Measurements from ENCODE around the gene TUB.

Gene TUB

DNA sequence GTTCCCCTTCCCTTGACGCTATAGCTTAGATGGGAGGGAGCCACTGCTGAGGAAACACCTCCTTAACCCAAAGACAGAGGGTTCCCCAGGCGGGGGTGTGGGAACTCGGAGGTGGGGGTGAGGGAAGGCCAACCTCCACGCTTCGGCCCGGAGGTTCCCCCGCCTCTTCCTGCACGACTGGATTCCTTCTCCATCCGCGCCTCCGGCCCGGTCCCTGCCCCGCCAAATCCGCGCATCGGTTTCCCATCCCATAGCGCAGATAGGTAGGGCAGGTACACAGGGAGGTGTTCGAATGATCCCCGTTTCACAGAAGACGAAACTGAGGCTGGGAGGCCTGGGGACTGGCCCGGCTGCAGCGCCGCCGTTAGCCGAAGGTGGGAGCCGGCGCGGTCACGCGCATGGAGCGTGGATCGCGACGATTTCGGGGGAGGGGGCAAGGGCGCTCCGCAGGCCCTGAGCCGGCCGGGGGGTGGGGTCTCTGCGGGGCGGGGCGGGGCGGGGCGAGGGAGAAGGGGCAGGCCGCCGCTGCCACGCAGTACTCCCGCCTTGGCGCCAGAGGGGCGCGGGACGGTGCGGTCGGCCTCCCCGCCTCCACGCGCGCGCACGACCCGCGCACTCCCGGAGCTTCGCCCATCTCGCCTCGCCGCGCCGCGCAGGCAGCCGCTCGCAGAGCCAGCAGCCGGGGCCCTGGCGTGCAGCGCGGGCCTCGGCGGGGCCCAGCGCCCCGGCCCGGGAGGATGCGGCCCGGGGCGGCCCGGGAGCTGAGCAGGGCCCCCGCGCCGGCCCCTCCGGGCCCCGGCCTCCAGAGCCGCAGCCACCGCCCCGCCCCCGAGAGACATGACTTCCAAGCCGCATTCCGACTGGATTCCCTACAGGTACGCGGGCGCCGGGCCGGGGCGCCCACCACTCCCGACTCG, at the start of gene TUB:
Gene TUB, plus strand, starts transcription at position 538 of the 917 bp plus-strand sequence. Its CDS starts 300 bp downstream, at position 838.
- no peak for DNase-seq (ENCODE audit: low read depth, low spot score)

DNA sequence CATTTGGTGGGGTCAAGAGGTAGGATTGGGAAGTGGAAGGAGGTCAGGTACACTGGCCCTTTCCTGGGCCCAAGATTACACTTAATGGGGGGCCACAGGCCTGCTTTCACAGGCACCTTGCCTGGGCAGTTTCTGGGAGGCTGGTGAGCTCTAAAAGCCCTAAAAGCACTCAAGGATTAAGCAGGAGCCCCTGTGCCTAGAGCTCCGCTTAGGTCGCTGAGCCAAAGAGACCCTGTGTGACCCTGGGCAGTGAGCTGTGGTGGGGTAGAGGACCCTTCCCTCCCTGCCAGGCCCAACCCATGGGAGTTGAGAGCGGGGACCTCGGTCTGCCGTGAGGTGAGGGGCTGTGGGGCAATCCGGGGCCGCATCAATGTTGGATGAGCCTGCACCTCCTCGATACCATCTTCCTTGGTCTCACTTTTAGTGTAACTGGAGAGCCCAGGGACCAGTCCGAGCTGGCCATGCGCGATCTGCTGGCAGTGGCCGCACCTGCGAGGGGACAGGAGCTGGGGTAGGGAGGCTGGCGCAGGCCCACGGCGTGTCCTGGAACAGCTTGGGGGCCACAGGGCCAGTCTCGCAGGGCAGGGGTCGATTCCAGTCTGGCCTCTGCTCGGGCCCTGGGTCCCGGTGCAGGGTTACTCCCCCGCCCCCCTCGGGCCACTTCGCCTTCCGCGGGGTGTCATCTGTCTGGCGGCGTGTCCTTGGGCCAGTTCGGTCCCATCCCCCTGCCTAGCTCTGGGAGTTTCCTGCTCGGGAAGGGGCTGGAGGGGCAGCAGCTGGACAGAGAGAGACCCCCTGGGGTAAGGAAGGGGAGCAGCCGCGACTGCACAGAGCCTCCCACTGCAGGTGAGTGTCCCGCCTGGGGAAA, 49.5 kb upstream of the TUB start:
- no peak for DNase-seq (ENCODE audit: low read depth, low spot score)

DNA sequence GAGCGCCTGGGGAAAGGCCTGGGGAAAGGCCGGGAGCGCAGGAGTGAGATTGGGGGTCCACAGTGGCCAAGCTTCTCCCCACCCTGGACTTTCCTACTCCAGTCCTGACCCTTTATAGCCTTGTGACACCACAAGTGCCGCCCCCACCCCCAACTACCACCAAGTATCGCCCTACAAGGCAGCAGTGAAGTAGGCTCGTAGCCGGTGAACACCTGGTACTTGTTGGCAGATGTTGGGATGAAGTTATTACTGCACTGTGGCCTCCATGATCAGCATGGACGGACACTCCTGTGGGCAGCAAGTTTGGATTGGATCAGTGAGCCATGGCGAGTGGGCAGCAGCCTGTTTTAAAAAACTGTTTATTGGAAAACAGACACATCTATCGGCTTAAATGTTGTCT, 48.9 kb upstream of the TUB start:
- DNase-seq (ENCODE audit: low read depth, low spot score), result no peak

DNA sequence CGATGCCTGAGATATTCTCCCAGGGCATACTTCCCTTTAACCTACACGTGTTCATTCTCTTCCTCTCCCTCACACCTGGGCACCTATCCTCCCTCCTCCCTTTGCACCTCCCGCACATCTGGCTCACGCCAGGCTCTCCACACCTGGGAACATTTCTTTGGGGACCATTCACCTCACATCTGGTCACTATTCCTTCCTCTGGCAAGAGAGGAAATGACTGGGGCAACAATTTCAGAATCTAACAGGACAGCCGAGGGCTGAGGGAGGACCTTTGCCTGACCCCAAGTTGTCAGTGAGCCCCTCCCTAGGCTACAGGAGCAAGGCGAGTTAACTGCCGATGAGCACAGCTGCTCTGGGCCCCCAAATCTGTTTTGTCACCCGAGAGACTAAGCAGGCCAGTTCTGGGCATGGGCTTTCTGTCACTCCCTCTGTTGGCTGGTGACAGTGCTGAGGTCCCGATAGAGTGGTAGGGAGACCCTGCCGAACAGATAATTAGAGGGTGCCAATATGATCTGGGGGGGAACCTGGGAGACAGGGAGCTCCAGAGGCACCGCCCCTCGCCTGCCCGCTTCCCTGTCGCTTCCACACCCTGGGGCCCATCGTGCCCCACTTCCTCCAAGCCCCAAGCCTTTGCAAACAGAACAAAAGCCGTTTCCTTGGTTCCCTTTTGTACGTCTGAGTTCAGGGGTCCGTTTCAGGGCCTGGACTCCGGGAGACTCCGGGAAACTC, 48.3 kb upstream of the TUB start:
- no peak for DNase-seq (ENCODE audit: low read depth, low spot score)

DNA sequence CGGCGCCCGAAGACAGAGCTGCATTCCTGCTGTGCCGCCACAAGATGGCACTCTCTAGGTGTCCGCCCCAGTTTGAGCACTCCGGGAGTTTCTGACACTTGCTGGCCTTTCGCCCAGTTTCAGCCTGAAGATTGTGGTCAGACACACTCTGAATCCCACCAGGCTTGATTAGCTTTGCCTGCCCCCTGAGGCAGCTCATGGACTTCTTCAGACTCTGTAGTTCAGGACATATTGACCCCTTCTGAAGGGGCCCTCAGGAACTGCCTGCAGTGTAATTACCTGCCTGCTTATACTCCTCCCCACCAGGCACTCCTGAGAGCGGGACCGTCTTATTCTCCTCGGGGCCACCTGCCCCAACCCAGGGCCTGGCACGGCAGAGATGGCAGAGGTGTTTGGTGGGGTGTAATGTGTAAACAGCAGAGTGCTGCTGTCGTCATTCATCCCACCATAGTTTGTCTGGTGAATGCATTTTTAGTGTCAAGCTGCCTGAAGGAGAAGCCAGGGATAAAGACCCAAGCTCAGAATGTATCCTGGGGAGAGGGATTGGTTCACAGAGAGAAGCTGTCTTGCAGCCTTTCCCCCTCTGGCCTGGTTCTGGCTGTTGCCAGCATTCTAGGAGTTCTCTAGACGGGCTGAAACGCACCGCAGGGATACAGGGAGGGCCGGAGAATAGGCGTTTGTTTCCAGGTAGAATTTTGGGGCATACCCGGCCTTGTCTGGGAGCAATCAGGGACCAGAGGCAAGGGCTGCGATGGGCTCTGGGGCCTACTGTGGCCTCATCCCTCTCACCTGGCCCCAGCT, 47.5 kb upstream of the TUB start:
- peak; percentile 34 for DNase-seq (ENCODE audit: low read depth, low spot score)

DNA sequence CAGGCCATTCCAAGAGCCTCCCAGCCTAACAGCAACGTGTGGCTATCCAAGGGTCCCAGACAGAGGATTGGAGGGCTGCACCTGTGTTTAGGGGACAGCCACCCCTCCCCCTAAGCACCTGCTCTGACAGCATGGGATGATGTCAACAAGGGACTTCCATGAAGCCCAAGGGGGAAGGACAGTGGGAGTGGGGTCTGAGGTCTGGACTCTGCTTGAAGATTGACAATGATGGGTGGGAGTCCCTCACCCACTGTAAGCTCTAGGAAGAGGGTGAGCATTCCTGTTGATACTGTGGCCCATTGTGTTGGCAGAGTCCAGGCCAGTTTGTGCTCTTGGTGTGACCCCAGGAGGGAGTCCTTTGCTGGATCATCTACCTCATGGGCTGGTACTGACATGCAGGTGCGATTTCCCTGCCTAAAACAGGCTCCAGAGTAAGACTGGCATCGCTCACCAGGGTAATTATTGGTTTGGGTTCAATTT, 46.9 kb upstream of the TUB start:
- no peak for DNase-seq (ENCODE audit: low read depth, low spot score)

- no peak for DNase-seq (ENCODE audit: low read depth, low spot score)
Observed at GRCh38 chr11:8034604-8035190, 46.3 kb upstream of the TUB start.

- no peak for DNase-seq (ENCODE audit: low read depth, low spot score)
Observed at GRCh38 chr11:8035200-8035855, 45.7 kb upstream of the TUB start.

DNA sequence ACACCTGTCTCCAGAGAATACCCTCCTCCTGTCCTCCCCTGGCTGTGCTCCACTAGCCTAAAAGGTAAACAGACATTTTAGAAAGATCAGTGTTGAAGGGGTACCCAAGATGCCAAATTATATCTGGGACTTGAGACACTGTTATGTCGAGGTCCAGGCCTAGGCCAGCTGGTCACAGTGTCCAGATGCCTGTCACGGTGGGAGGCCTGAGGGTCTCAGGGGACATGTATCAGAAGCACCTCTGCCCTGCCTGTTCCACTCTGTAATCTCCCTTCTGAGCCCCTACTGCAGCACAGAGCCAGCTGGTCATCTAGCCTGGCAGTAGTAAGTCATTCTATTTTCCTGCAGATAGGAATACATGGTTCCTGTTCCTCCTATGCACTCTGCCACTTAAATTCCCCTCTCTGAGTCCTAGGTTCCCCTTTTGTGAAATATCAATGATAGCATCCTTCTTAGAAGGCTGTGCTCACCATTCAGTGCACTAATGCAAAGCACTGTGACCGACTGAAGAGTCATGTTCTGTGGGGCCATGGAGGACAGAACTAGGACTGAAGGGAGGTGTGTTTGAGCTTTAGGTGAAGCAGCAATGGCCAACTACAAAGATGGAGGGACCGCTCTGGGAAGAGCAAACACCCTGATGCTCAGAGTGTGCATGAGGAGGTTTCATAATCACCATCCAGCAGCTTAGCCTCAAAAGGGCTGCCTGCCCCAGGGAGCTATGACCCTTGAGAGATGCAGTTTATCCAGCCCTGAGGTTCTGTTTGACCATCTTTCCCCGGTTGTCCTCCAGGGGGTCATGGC, 44.8 kb upstream of the TUB start:
- no peak for DNase-seq (ENCODE audit: low read depth, low spot score)

- no peak for DNase-seq (ENCODE audit: low read depth, low spot score)
Observed at GRCh38 chr11:8036986-8037385, 44.0 kb upstream of the TUB start.

GRCh38 chr11:8038393-8038792, 42.6 kb upstream of the TUB start:
- no peak for DNase-seq (ENCODE audit: low read depth, low spot score)

- no peak for DNase-seq (ENCODE audit: low read depth, low spot score)
Observed at GRCh38 chr11:8038811-8039529, 42.0 kb upstream of the TUB start.

DNA sequence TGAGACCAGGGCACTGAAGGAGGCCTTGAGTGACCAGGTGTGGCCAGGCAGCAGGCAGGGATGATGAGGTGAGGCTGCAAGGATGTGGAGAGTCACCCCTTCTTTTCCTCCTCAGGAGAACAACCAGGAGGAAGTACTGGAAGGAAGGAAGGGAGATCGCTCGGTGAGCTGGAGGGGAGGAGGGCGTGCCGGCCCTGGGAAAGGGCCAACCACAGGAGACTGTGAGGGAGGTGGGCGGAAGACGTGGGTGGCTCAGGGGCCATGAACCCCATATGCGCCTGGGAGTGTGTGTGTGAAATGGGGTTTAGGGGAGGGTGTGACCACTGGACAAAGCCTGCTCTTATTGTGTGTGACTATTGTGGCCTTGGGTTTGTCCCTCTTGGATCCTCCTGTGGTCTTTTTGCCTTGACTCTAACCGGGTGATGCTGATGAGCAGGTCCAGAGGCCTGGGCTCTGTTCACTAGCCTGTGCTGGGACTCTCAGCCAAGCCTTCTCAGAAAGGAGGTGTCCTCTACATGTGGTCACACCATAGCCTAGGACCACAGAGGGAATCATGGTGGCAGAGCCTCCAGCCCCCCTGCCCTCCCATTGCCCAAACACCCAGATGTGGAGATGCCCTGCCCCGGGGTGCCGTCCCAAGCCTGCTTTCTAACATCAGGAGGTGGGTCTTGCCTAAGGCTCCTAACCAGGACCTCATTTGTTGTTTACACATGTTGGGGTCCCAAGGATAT, 41.3 kb upstream of the TUB start:
- no peak for DNase-seq (ENCODE audit: low read depth, low spot score)

GRCh38 chr11:8040261-8040920, 40.6 kb upstream of the TUB start:
- no peak for DNase-seq (ENCODE audit: low read depth, low spot score)

DNA sequence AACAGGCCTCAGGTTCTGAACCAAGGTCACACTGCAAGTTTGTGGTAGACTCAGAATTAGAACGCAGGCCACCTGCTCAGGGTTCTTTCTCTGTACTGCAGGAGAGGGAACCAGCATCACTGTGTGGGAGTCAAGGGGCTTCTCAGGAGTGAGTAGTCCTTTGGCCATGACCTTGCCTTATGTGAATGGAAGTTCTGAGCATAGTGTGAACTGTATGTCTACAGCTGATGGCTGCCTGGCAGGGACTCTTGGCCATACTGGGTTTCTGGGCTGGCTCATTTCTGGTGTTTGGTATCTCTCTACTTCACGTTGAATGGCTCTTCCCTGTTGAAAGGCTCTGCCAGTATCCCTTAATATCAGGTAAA, 40.1 kb upstream of the TUB start:
- DNase-seq (ENCODE audit: low read depth, low spot score), result no peak

DNA sequence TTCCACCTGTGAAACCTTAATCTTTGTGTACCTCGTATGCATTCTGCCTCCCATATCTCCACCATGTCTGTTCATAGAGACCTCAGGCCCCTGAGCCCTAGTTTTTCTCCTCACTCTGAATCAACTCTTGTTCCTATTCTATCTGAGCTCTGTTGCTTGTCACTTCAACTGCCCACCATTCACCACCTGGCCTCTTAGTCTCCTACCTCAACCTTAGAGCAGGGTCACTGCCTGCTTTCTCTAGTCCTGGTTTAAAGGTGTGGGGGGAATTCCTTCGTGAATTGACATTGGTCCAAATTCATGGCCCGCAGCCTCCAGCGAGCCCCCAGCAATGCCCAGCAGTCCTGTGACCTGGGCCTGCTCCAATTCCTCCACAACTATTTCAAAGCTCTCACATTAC, 39.4 kb upstream of the TUB start:
- no peak for DNase-seq (ENCODE audit: low read depth, low spot score)

DNA sequence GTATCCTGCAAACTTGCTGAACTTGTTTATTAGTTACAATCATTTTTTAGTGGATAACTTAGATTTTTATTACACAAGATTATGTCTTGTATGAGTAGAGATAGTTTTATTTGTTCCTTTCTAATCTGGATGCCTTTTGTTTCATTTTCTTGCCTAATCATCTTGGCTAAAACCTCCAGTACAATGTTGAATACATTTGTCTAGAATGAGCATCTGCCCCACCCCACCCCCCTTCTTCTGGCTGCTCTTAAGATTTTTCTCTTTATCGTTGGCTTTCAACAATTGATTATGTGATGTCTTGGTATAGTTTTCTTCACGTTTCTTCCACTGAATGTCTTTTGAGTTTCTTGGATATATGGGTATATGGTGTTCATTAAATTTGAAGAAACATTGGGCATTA, 37.3 kb upstream of the TUB start:
- no peak for DNase-seq (ENCODE audit: low read depth, low spot score)

Measured in brain pericyte (primary cell).